ENCODE results near the gene PRSS27. TPM values are rescaled to one million over a fixed set of nuclear protein-coding genes. Genes with fewer than 3 reads are reported as not detected.
A peak's percentile ranks its signal among the peaks of the same experiment; 100 is the strongest.

The PRSS27 gene
- total RNA-seq, 3 donors from 2014 or later: 1.1 to 2.2 (median 1.4) TPM

DNA sequence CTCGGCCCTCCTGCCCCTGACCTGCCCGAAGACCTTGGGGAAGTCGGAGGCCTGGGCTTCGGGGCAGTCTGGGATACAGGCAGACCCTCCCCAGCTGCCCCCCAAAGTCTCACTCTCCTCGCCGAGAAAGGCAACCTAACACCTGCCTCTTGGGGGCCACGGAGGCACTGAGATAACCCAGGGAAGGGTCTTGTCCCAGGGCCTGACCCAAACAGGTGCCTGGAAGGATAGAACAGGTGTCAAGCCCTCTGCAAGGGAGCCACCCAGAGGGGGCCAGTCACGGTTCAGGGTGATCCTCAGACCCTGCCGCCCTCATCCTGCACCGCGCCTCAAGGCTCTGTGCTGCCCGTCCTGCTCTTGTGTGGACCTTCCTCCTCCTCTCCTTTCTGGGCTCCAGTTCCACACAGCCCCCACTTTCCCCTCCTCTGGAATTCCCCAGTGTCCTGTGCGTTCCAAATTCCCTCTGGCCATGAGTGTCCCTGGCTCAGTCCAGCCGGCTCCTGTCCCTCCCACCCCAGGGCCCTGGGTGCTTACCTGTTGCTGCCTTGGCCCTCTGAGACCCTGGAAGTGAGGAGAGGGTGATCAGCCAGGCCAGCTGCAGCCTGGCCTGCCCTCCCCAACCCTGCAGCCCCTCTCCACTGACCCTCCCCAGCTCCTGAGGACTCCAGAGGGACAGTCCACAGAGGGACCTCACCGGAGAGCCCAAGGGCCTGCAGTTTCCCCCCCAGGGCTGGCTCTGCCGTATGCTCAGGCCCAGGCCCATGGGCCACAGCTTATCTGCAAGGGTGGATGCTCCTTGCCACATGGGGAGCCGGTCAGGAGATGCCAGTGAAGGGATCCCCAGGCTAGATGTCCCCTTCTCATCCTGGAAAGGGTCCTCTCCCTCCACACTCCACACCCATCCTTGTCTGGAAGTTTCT is 3.8 kb downstream of the PRSS27 start:
- Histone ChIP-seq H3K36me3 (ENCODE audit: low read depth) (no peaks in the 10 kb centered on the region), H3K9me3 (no peaks in the 10 kb centered on the region), H3K4me1 (ENCODE audit: low read depth) (peaks cover 20% of the 10 kb centered on the region), H3K4me3 (no peak overlapping the region)
- TF ChIP-seq, protein P1, sequence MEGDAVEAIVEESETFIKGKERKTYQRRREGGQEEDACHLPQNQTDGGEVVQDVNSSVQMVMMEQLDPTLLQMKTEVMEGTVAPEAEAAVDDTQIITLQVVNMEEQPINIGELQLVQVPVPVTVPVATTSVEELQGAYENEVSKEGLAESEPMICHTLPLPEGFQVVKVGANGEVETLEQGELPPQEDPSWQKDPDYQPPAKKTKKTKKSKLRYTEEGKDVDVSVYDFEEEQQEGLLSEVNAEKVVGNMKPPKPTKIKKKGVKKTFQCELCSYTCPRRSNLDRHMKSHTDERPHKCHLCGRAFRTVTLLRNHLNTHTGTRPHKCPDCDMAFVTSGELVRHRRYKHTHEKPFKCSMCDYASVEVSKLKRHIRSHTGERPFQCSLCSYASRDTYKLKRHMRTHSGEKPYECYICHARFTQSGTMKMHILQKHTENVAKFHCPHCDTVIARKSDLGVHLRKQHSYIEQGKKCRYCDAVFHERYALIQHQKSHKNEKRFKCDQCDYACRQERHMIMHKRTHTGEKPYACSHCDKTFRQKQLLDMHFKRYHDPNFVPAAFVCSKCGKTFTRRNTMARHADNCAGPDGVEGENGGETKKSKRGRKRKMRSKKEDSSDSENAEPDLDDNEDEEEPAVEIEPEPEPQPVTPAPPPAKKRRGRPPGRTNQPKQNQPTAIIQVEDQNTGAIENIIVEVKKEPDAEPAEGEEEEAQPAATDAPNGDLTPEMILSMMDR (IDR thresholded peaks at IDR 0.05): no peak
- intact Hi-C loops (cut with DNase I, micrococcal nuclease): no loop called here
- no peak for ATAC-seq
- no peak for DNase-seq

DNA sequence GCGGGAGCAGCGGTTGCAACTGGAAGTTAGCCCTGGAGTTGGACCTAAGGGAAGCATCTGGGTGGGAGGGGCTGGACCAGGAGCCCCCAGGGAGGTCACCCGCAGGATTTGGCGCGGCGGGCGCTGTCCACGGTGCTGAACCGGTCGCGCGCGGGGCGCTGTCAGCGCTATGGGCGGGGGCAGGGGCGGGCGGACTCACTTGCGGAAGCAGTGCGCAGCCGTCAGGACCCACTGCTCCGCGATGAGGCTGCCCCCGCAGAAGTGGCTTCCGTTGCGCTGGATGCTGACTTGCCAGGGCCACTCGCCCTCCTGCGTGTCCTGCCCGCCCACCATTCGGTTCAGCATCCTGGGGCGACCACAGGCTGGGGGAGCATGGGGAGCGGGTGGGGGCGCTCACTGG is 4.5 kb downstream of the PRSS27 start:
- Histone ChIP-seq H3K9me3 (no peaks in the 10 kb centered on the region), H3K4me3 (no peak overlapping the region), H3K36me3 (ENCODE audit: low read depth) (no peaks in the 10 kb centered on the region), H3K4me1 (ENCODE audit: low read depth) (peaks cover 20% of the 10 kb centered on the region)
- peak; percentile 54 for ATAC-seq
- TF ChIP-seq, protein P1 (IDR thresholded peaks at IDR 0.05): no peak
- intact Hi-C loops (cut with DNase I, micrococcal nuclease): no loop called here
- DNase-seq: peak; percentile 74 to 80 (median 79)

DNA sequence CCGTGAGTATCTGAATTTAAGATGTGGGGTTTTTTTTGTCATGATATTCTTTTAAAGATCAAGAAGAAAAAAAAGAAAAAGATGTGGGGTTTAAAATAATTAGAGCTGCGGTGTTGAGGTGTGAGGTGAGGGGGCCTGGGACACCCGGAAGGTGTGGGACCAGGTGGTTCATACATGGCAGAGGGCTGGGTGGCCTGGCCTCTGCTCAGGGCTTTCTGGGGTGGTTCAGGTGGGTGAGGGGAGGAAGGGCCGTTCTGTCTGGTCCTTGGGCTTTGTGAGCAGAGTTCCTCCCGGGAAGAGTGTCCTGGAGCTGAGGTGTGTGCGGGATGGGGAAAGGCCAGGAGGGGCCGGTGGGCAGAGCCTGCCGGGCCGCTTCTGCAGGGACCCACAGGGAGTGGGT is 5.0 kb downstream of the PRSS27 start:
- TF ChIP-seq, protein P1 (IDR thresholded peaks at IDR 0.05): no peak
- H3K4me3 ChIP-seq: no peak overlapping the region
- H3K4me1 ChIP-seq (ENCODE audit: low read depth): peaks cover 16% of the 10 kb centered on the region
- intact Hi-C loops (cut with DNase I, micrococcal nuclease): no loop called here
- no peaks in the 10 kb centered on the region for H3K36me3 ChIP-seq (ENCODE audit: low read depth)
- H3K9me3 ChIP-seq: no peaks in the 10 kb centered on the region
- DNase-seq (no peak), ATAC-seq (no peak)

DNA sequence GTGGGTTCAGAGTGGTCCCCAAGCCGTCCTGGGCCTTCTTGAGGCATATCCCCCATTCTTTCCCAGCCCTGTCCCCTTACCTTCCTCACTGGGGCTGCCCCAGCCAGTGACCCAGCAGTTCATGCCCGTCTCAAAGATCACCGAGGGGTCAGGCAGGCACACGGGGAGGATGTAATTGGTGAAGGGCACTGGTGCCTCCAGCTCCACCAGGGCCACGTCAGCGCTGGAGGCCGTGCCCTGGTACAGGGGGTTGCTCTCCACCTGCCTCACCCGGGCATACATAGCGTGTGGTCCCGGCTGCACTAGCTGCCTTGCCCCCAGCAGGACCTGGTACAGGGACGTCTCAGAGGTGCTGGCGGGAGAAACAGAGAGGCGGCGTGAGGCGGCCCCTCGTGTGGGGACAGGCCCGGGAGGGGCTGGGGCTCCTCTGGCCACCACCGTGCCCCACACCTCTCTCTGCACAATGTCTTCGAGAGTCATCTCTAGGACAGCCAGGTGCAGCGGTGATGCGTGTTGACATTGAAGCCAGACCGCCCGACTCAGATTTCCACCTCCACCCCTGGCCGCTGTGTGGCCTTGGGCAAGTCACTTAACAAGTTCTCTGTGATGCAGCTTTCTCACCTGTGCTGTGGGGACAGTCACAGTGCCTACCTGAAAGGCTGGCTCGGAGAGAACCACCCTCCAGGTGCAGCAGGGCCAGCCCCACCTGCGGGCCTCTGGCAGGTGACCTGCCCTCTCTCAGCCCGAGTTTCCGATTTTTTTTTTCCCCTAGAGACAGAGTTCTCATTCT is 5.8 kb downstream of the PRSS27 start:
- Histone ChIP-seq H3K4me3 (no peak overlapping the region), H3K4me1 (ENCODE audit: low read depth) (peaks cover 8% of the 10 kb centered on the region), H3K9me3 (no peaks in the 10 kb centered on the region), H3K36me3 (ENCODE audit: low read depth) (no peaks in the 10 kb centered on the region)
- TF ChIP-seq, protein P1 (IDR thresholded peaks at IDR 0.05): no peak
- peak in 1 of 3 donors; percentile 14 for DNase-seq
- intact Hi-C loops (cut with DNase I, micrococcal nuclease): no loop called here
- no peak for ATAC-seq

DNA sequence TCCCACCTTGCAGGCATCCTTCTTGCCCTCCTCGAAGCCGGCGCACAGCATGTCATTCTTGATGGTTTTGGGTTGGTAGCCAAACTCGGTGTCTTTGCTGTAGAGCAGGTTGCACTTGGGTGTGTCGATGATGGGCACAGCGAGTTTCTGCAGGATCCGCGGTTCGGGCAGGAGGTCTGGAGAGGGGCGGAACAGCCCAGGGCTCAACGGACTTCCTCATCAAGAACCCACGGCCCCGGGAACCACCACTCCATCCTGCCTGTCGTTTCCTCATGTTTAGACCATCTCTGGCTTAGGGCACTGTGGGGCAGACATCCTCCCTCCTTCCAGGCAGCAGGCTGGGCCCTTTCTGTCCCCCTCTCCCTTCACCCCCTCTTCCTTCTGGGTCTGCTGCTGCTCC is 6.5 kb downstream of the PRSS27 start:
- peak in 1 of 3 donors; percentile 45 for DNase-seq
- TF ChIP-seq, protein P1 (IDR thresholded peaks at IDR 0.05): no peak
- Histone ChIP-seq H3K36me3 (ENCODE audit: low read depth) (no peaks in the 10 kb centered on the region), H3K4me1 (ENCODE audit: low read depth) (peaks cover 4% of the 10 kb centered on the region), H3K9me3 (no peaks in the 10 kb centered on the region), H3K4me3 (no peak overlapping the region)
- intact Hi-C loops (cut with DNase I, micrococcal nuclease): no loop called here
- no peak for ATAC-seq
